Astrocyte (in vitro differentiated cells and primary cell): ENCODE measurements around the gene VAMP7.
"Not testable (repeated sequence)": the region's sequence is repeated elsewhere in the genome, so short reads cannot be mapped to it uniquely, and the experiment has no call there.

ENCODE experiments used
- EZH2 ChIP-seq: IDR thresholded peaks from 2 replicates; pipeline ENCODE4 v1.6.1; 2012; ENCODE audit warnings: mild to moderate bottlenecking, low read length, inconsistent platforms; ENCODE audit not compliant: insufficient read depth
- TF ChIP-seq, protein P1 (sequence below): IDR thresholded peaks from 2 replicates; pipeline ENCODE4 v1.5.1; 2011; ENCODE audit warnings: low read depth, mild to moderate bottlenecking, inconsistent platforms, low read length, moderate library complexity; ENCODE audit not compliant: insufficient read depth

GRCh38 chrX:155851786-155852185 is 29.4 kb upstream of the VAMP7 start:
- TF ChIP-seq, protein P1, sequence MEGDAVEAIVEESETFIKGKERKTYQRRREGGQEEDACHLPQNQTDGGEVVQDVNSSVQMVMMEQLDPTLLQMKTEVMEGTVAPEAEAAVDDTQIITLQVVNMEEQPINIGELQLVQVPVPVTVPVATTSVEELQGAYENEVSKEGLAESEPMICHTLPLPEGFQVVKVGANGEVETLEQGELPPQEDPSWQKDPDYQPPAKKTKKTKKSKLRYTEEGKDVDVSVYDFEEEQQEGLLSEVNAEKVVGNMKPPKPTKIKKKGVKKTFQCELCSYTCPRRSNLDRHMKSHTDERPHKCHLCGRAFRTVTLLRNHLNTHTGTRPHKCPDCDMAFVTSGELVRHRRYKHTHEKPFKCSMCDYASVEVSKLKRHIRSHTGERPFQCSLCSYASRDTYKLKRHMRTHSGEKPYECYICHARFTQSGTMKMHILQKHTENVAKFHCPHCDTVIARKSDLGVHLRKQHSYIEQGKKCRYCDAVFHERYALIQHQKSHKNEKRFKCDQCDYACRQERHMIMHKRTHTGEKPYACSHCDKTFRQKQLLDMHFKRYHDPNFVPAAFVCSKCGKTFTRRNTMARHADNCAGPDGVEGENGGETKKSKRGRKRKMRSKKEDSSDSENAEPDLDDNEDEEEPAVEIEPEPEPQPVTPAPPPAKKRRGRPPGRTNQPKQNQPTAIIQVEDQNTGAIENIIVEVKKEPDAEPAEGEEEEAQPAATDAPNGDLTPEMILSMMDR: not testable (repeated sequence)
- not testable (repeated sequence) for TF ChIP-seq EZH2
